ENCODE measurements around the gene ARHGEF37. TPM values are rescaled to one million over a fixed set of nuclear protein-coding genes. Genes with fewer than 3 reads are reported as not detected.

Gene ARHGEF37
- total RNA-seq, 1 donor from 2014 or later = 13.4 TPM

- intact Hi-C loops (cut with DNase I) = no loop called here
- H3K4me3 ChIP-seq = no peak overlapping the region
- no peaks in the 10 kb centered on the region for H3K36me3 ChIP-seq
- H3K4me1 ChIP-seq = no peaks in the 10 kb centered on the region
- DNase-seq (ENCODE audit: low spot score in 2 of 2) = no peak
- TF ChIP-seq, protein P1, sequence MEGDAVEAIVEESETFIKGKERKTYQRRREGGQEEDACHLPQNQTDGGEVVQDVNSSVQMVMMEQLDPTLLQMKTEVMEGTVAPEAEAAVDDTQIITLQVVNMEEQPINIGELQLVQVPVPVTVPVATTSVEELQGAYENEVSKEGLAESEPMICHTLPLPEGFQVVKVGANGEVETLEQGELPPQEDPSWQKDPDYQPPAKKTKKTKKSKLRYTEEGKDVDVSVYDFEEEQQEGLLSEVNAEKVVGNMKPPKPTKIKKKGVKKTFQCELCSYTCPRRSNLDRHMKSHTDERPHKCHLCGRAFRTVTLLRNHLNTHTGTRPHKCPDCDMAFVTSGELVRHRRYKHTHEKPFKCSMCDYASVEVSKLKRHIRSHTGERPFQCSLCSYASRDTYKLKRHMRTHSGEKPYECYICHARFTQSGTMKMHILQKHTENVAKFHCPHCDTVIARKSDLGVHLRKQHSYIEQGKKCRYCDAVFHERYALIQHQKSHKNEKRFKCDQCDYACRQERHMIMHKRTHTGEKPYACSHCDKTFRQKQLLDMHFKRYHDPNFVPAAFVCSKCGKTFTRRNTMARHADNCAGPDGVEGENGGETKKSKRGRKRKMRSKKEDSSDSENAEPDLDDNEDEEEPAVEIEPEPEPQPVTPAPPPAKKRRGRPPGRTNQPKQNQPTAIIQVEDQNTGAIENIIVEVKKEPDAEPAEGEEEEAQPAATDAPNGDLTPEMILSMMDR (IDR thresholded peaks at IDR 0.05) = no peak
- no peak overlapping the region for H3K27ac ChIP-seq
- no peaks in the 10 kb centered on the region for H3K27me3 ChIP-seq
- H3K9me3 ChIP-seq = no peaks in the 10 kb centered on the region
These were observed 98.8 kb downstream of the ARHGEF37 start for GRCh38 chr5:149679876-149680809.

- Histone ChIP-seq H3K9me3 (no peaks in the 10 kb centered on the region), H3K27ac (no peak overlapping the region), H3K27me3 (no peaks in the 10 kb centered on the region), H3K4me1 (no peaks in the 10 kb centered on the region), H3K36me3 (no peaks in the 10 kb centered on the region), H3K4me3 (no peak overlapping the region)
- intact Hi-C loops (cut with DNase I) = no loop called here
- DNase-seq (ENCODE audit: low spot score in 2 of 2) = peak in 1 of 2 donors; percentile 71
- TF ChIP-seq, protein P1 (IDR thresholded peaks at IDR 0.05) = no peak
These were observed 99.5 kb downstream of the ARHGEF37 start for GRCh38 chr5:149680810-149681221.

DNA sequence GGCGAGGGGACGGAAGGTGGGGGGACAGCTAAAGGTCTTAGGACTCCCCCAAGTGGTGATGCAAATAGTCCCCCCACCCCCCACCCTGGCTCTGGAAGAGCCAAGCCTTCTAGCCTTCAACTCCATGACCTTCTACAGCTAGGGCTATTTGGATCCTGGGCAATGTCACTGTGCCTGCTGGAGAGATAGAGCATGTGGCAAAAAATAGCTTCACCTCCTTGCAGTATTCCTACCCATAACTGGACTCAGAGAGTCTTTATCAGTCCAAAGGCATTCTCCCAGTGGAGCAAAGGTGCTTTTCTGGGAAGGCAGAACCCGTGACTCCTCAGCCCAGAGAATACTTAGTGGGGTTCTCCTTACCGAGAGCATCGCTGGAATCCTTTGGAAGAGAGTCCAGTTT is 100.0 kb downstream of the ARHGEF37 start:
- Histone ChIP-seq H3K4me3 (no peak overlapping the region), H3K27ac (no peak overlapping the region), H3K36me3 (no peaks in the 10 kb centered on the region), H3K27me3 (no peaks in the 10 kb centered on the region), H3K4me1 (no peaks in the 10 kb centered on the region), H3K9me3 (no peaks in the 10 kb centered on the region)
- TF ChIP-seq, protein P1 (IDR thresholded peaks at IDR 0.05) = no peak
- intact Hi-C loops (cut with DNase I) = no loop called here
- no peak for DNase-seq (ENCODE audit: low spot score in 2 of 2)

DNA sequence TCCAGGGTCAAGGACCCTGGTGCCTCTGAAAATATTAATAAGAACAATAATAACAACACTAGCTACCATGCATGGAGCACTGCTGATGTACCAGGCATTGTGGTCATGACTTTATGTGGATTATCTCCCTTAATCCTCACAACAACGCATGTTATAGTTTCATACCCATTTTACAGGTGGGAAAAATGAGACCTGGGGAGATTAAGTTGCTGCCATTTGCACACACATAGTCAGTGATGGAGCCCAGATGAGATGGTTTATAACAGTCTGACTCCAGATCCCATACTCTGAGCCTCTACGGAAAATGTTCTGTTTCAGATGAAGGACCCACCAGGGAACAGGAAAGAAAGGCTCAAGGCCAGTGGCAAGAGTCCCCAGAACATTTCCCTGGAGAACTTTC is 100.6 kb downstream of the ARHGEF37 start:
- no peak overlapping the region for H3K27ac ChIP-seq
- DNase-seq (ENCODE audit: low spot score in 2 of 2) = no peak
- TF ChIP-seq, protein P1 (IDR thresholded peaks at IDR 0.05) = no peak
- H3K36me3 ChIP-seq = no peaks in the 10 kb centered on the region
- H3K4me3 ChIP-seq = no peak overlapping the region
- intact Hi-C loops (cut with DNase I) = no loop called here
- H3K4me1 ChIP-seq = no peaks in the 10 kb centered on the region
- H3K27me3 ChIP-seq = no peaks in the 10 kb centered on the region
- H3K9me3 ChIP-seq = no peaks in the 10 kb centered on the region

GRCh38 chr5:149682532-149683075 is 101.3 kb downstream of the ARHGEF37 start:
- Histone ChIP-seq H3K36me3 (no peaks in the 10 kb centered on the region), H3K4me3 (no peak overlapping the region), H3K27ac (no peak overlapping the region), H3K9me3 (no peaks in the 10 kb centered on the region), H3K4me1 (no peaks in the 10 kb centered on the region), H3K27me3 (no peaks in the 10 kb centered on the region)
- no peak for DNase-seq (ENCODE audit: low spot score in 2 of 2)
- TF ChIP-seq, protein P1 (IDR thresholded peaks at IDR 0.05) = no peak
- intact Hi-C loops (cut with DNase I) = no loop called here

Data from ascending aorta (tissue), 2 donors.